ENCODE results near the gene OIP5. TPM values are rescaled to one million over a fixed set of nuclear protein-coding genes. Genes with fewer than 3 reads are reported as not detected.

Gene OIP5
- 21.8 and 35.4 TPM in 2 replicates for total RNA-seq

GRCh38 chr15:41332194-41333025 lies at the start of gene OIP5, which contains the start of gene NUSAP1:
OIP5 (minus strand) TSS chr15:41332591; CDS start chr15:41332561, 30 bp downstream.
NUSAP1 (plus strand) TSS chr15:41332881; CDS start chr15:41332958, 77 bp downstream.
- H3K4me3 ChIP-seq (ENCODE audit: low read depth, low read length), result peak within 1 kb of the TSS; percentile 65
- TF ChIP-seq, protein P1, sequence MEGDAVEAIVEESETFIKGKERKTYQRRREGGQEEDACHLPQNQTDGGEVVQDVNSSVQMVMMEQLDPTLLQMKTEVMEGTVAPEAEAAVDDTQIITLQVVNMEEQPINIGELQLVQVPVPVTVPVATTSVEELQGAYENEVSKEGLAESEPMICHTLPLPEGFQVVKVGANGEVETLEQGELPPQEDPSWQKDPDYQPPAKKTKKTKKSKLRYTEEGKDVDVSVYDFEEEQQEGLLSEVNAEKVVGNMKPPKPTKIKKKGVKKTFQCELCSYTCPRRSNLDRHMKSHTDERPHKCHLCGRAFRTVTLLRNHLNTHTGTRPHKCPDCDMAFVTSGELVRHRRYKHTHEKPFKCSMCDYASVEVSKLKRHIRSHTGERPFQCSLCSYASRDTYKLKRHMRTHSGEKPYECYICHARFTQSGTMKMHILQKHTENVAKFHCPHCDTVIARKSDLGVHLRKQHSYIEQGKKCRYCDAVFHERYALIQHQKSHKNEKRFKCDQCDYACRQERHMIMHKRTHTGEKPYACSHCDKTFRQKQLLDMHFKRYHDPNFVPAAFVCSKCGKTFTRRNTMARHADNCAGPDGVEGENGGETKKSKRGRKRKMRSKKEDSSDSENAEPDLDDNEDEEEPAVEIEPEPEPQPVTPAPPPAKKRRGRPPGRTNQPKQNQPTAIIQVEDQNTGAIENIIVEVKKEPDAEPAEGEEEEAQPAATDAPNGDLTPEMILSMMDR (conservative IDR thresholded peaks at IDR 0.05; ENCODE audit: low read depth, low read length), result peak; percentile 12
- DNase-seq (ENCODE audit: low read depth), result peak; percentile 95

GRCh38 chr15:41377978-41378377 lies 45.6 kb upstream of the OIP5 start:
- no peak overlapping the region for H3K4me3 ChIP-seq (ENCODE audit: low read depth, low read length)
- TF ChIP-seq, protein P1 (conservative IDR thresholded peaks at IDR 0.05; ENCODE audit: low read depth, low read length), result no peak
- DNase-seq (ENCODE audit: low read depth), result no peak

GRCh38 chr15:41367418-41367817 lies 35.0 kb upstream of the OIP5 start:
- TF ChIP-seq, protein P1 (conservative IDR thresholded peaks at IDR 0.05; ENCODE audit: low read depth, low read length), result no peak
- no peak overlapping the region for H3K4me3 ChIP-seq (ENCODE audit: low read depth, low read length)
- no peak for DNase-seq (ENCODE audit: low read depth)

DNA sequence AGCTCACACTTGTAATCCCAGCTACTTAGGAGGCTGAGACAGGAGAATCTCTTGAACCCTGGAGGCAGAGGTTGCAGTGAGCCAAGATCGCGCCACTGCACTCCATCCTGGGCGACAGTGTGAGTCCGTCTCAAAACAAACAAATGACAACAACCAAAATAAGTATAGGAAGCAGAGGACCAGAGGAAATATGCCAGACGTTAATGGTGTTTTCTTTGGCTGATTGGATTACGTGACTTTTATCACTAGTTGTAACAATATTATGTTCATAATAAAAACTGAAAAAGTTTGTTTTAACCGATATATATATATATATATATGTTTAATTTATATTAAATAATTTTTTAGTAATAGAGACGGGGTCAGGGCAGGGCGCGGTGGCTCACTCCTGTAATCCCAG lies 22.0 kb upstream of the OIP5 start:
- DNase-seq (ENCODE audit: low read depth), result no peak
- TF ChIP-seq, protein P1 (conservative IDR thresholded peaks at IDR 0.05; ENCODE audit: low read depth, low read length), result no peak
- H3K4me3 ChIP-seq (ENCODE audit: low read depth, low read length), result no peak overlapping the region

DNA sequence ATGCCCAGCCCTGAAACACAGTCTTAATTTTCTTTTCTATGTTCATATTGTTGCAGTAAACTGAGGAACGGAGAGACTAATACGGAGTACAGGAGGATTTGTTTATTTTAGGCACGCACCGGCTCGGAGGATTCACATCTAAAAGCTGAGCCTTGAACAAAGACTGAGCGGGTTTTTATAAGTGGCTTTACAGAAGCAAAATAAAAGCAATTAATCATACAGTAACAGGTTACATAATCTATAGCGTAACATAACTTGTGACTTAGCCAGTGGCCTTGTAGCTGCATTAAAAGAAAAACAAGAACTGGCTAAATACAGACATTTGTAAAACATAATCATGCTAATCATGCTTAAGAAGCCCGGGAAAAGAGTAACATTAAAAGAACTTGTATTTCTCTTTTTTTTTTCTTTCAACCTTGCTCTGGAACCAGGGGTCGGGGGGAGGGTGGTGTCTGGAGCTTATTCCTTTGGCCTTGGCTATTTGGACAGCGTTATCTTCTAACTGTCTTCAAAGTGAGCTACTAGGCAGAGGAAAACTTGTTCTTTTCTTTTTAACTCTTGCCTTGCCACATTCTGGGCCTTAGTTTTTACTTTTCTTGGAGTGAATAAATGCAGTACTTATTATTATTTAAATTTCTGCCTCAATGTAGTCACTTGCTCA lies 17.8 kb upstream of the OIP5 start:
- TF ChIP-seq, protein P1 (conservative IDR thresholded peaks at IDR 0.05; ENCODE audit: low read depth, low read length), result no peak
- no peak for DNase-seq (ENCODE audit: low read depth)
- no peak overlapping the region for H3K4me3 ChIP-seq (ENCODE audit: low read depth, low read length)

DNA sequence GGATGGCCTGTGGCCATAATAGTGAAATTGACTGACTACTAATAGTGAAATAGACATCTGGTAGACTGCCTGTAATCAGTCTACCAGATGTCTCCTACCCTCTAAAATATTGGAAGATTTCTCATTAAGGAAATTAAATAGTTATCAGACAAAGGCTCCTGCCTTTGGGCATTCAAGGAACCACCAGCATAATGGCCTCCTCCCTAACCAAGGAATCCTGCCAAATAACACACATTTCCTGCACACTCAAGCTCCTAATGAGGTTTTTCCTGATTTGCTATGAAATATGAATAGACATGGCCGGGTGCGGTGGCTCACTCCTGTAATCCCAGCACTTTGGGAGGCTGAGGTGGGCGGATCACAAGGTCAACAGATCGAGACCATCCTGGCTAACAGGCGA lies 14.8 kb upstream of the OIP5 start:
- no peak for DNase-seq (ENCODE audit: low read depth)
- no peak overlapping the region for H3K4me3 ChIP-seq (ENCODE audit: low read depth, low read length)
- TF ChIP-seq, protein P1 (conservative IDR thresholded peaks at IDR 0.05; ENCODE audit: low read depth, low read length), result no peak

Data from epithelial cell of proximal tubule (primary cell).